PC-3 (cell line): ENCODE measurements around the gene CPN2. TPM values are rescaled to one million over a fixed set of nuclear protein-coding genes. Genes with fewer than 3 reads are reported as not detected.

ENCODE experiments used
- ATAC-seq: fragments of 200-7000 bp; cut with Tn5 transposase; 2 replicates; pipeline ENCODE4 v1.9.1; 2020; ENCODE audit warnings: mild to moderate bottlenecking, moderate library complexity
- BruUV-seq: library from RNA; stranded (reverse); fragments of 400-500 nt; replicated peaks from 2 replicates; lab custom pipeline; 2021; lab: Mats Ljungman, UMichigan
- CTCF ChIA-PET: fragments of 300-600 bp; sonication (Branson Sonifier 250); formaldehyde crosslinking; loops from one replicate; lab custom pipeline; 2022; ENCODE audit warnings: antibody characterized with exemption; lab: Charles Lee
- POLR2A ChIA-PET: fragments of 300-600 bp; sonication (Branson Sonifier 250); formaldehyde crosslinking; loops from one replicate; lab custom pipeline; 2022; ENCODE audit warnings: antibody characterized with exemption; ENCODE audit not compliant: unreplicated experiment; lab: Charles Lee
- DNase-seq: peaks from one replicate; pipeline ENCODE4 v3.0.0-alpha.2; 2015
- H2AFZ ChIP-seq: fragments of 300-600 bp; sonication (generic); 2 replicates; pipeline ENCODE4 v1.6.0; 2016; ENCODE audit warnings: antibody characterized with exemption, low read length
- H3F3A ChIP-seq: fragments of 300-600 bp; sonication (generic); one replicate; pipeline ENCODE4 v1.6.0; 2017; ENCODE audit warnings: antibody characterized with exemption, low read length, control low read depth, mild to moderate bottlenecking; ENCODE audit not compliant: unreplicated experiment
- H3K27ac ChIP-seq: fragments of 300-600 bp; sonication (generic); 2 replicates; pipeline ENCODE4 v1.5.1; 2016; ENCODE audit warnings: mild to moderate bottlenecking, low read length
- H3K27me3 ChIP-seq: fragments of 300-600 bp; sonication (generic); 2 replicates; pipeline ENCODE4 v1.6.1; 2016; ENCODE audit warnings: low read length, mixed read lengths
- H3K36me3 ChIP-seq: fragments of 300-600 bp; sonication (generic); 2 replicates; pipeline ENCODE4 v1.6.1; 2016; ENCODE audit warnings: low read depth, mixed run types, low read length, mixed read lengths
- H3K4me1 ChIP-seq: fragments of 300-600 bp; sonication (generic); 2 replicates; pipeline ENCODE4 v1.5.1; 2016; ENCODE audit warnings: low read length; ENCODE audit not compliant: insufficient read depth
- H3K4me2 ChIP-seq: fragments of 300-600 bp; sonication (generic); 2 replicates; pipeline ENCODE4 v1.6.0; 2016; ENCODE audit warnings: low read length
- H3K4me3 ChIP-seq: fragments of 300-600 bp; sonication (generic); 2 replicates; pipeline ENCODE4 v1.5.1; 2016; ENCODE audit warnings: mild to moderate bottlenecking, low read length, mixed read lengths
- H3K79me2 ChIP-seq: fragments of 300-600 bp; sonication (generic); 2 replicates; pipeline ENCODE4 v1.6.1; 2017; ENCODE audit warnings: low read length, mixed read lengths
- H3K9ac ChIP-seq: fragments of 300-600 bp; sonication (generic); 2 replicates; pipeline ENCODE4 v1.6.0; 2016; ENCODE audit warnings: mild to moderate bottlenecking, low read length
- H3K9me2 ChIP-seq: fragments of 300-600 bp; sonication (generic); replicated peaks from 2 replicates; pipeline ENCODE4 v1.6.1; 2016; ENCODE audit warnings: mixed run types, low read length, mixed read lengths
- H3K9me3 ChIP-seq: fragments of 300-600 bp; sonication (generic); 2 replicates; pipeline ENCODE4 v1.6.1; 2016; ENCODE audit warnings: low read length, mixed read lengths
- H4K20me1 ChIP-seq: fragments of 300-600 bp; sonication (generic); 2 replicates; pipeline ENCODE4 v1.6.1; 2016; ENCODE audit warnings: low read length, mixed read lengths
- EZH2 ChIP-seq: fragments of 300-600 bp; sonication (generic); IDR thresholded peaks from one replicate; pipeline ENCODE4 v1.6.1; 2017; ENCODE audit warnings: antibody characterized with exemption, mild to moderate bottlenecking, low read length; ENCODE audit not compliant: unreplicated experiment
- EZH2phosphoT487 ChIP-seq: fragments of 300-600 bp; sonication (generic); IDR thresholded peaks from 2 replicates; pipeline ENCODE4 v1.6.1; 2018; ENCODE audit warnings: mild to moderate bottlenecking, antibody characterized with exemption, low read length, borderline replicate concordance
- intact Hi-C: fragments of 100-400 bp; cut with micrococcal nuclease; formaldehyde crosslinking; loops from 2 replicates; pipeline ENCODE4 v1.9.0; 2023
- total RNA-seq: library from RNA; depleted of rRNA; stranded (reverse); fragments of >200 nt; gene quantifications from 2 replicates; pipeline ENCODE4 v1.2.3, GENCODE V29; 2014
- TF ChIP-seq, protein P1 (sequence below): fragments of 300-600 bp; sonication (generic); conservative IDR thresholded peaks from 2 replicates; pipeline ENCODE4 v1.5.1; 2017; ENCODE audit warnings: antibody characterized with exemption, low read depth, mild to moderate bottlenecking, low read length

The CPN2 gene
- total RNA-seq, 1 experiment from 2014 or later = 0.07 TPM

DNA sequence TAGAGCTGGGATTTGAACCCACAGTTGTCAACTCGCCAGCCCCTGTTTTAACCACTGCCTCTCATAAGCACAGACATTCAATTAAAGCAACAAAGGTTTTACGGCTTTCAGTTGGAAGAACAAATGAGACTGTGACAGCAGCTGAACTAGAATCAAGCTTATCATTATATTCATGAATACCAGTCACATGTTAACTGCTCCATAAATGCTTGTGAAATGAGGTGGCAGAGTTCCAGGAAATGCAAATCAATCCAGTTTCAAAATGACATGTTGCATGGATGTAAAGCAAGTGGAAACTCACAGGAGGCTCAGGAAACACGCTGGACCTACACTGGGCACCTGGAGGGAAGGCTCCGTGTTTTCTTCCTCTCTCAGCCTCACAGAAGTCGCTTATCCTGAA is 44.1 kb upstream of the CPN2 start:
- intact Hi-C loops = no loop called here
- no peaks in the 10 kb centered on the region for H4K20me1 ChIP-seq
- H3K36me3 ChIP-seq = no peaks in the 10 kb centered on the region
- peaks cover 12% of the 10 kb centered on the region for H3K27me3 ChIP-seq
- no peak for TF ChIP-seq EZH2phosphoT487
- TF ChIP-seq, protein P1, sequence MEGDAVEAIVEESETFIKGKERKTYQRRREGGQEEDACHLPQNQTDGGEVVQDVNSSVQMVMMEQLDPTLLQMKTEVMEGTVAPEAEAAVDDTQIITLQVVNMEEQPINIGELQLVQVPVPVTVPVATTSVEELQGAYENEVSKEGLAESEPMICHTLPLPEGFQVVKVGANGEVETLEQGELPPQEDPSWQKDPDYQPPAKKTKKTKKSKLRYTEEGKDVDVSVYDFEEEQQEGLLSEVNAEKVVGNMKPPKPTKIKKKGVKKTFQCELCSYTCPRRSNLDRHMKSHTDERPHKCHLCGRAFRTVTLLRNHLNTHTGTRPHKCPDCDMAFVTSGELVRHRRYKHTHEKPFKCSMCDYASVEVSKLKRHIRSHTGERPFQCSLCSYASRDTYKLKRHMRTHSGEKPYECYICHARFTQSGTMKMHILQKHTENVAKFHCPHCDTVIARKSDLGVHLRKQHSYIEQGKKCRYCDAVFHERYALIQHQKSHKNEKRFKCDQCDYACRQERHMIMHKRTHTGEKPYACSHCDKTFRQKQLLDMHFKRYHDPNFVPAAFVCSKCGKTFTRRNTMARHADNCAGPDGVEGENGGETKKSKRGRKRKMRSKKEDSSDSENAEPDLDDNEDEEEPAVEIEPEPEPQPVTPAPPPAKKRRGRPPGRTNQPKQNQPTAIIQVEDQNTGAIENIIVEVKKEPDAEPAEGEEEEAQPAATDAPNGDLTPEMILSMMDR = no peak
- no peak for TF ChIP-seq EZH2
- H3K4me2 ChIP-seq = no peak overlapping the region
- H3K9me2 ChIP-seq = no peaks in the 10 kb centered on the region
- no peak overlapping the region for H3K9ac ChIP-seq
- no peak overlapping the region for H3K4me3 ChIP-seq
- no peaks in the 10 kb centered on the region for H3K9me3 ChIP-seq
- no peaks in the 10 kb centered on the region for H3K4me1 ChIP-seq
- H3K79me2 ChIP-seq = no peaks in the 10 kb centered on the region
- no TSS peak for BruUV-seq
- CTCF ChIA-PET = no interaction called here
- no peak overlapping the region for H2AFZ ChIP-seq
- DNase-seq = peak; percentile 14
- POLR2A ChIA-PET = no interaction called here
- no peak overlapping the region for H3K27ac ChIP-seq
- no peak for ATAC-seq
- H3F3A ChIP-seq = no peaks in the 10 kb centered on the region

DNA sequence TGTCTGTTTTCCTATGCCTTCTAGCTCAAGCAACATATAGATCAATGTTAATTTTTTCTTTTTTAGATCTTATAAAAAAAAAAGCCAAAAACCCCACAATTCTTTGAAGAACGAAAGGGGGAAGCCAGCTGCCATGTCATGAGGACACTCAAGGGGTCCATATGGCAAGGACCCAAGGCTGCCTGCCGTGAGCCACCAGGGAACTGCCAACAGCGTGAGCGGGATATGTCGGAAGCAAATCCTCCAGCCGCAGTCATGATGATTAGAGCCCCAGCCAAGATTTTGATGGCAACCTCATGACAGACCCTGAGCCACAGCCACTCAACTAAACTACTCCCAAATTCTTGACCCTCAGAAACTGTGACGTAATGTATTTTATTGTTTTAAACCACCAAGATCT is 41.4 kb upstream of the CPN2 start:
- H3K4me1 ChIP-seq = no peaks in the 10 kb centered on the region
- intact Hi-C loops = no loop called here
- no peak overlapping the region for H3K4me3 ChIP-seq
- TF ChIP-seq EZH2phosphoT487 (no peak), EZH2 (no peak)
- TF ChIP-seq, protein P1 = no peak
- no peak for ATAC-seq
- no peak for DNase-seq
- CTCF ChIA-PET = no interaction called here
- peaks cover 19% of the 10 kb centered on the region for H3K27me3 ChIP-seq
- no peaks in the 10 kb centered on the region for H3K36me3 ChIP-seq
- H4K20me1 ChIP-seq = no peaks in the 10 kb centered on the region
- POLR2A ChIA-PET = no interaction called here
- no peak overlapping the region for H3K4me2 ChIP-seq
- H3K27ac ChIP-seq = no peak overlapping the region
- no peak overlapping the region for H2AFZ ChIP-seq
- H3F3A ChIP-seq = no peaks in the 10 kb centered on the region
- no peak overlapping the region for H3K9ac ChIP-seq
- H3K79me2 ChIP-seq = no peaks in the 10 kb centered on the region
- H3K9me3 ChIP-seq = no peaks in the 10 kb centered on the region
- BruUV-seq = no TSS peak
- H3K9me2 ChIP-seq = no peaks in the 10 kb centered on the region

DNA sequence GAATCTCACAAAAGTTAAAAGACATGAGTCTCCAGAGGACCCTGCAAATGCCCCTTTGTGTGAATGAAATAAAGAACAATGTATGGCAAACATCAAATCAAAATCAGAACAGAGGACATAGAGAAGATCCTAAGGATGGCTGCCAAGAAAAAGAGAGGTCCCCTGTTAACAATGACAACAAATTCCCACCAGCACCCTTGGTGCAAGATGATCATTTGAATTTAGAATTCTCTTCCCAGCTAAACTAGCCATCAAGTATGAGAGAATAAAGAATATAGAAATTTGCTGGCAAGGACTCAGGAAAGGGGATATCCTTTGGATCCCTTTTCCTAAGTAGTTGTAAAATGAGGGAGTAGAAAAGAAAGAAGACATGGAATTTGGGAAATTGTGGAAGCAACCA is 39.7 kb upstream of the CPN2 start:
- intact Hi-C loops = no loop called here
- POLR2A ChIA-PET = no interaction called here
- no peaks in the 10 kb centered on the region for H4K20me1 ChIP-seq

More for the DNA sequence above, 39.7 kb upstream of the CPN2 start:
- BruUV-seq = no TSS peak
- H3F3A ChIP-seq = no peaks in the 10 kb centered on the region
- H3K27ac ChIP-seq = no peak overlapping the region
- H3K36me3 ChIP-seq = no peaks in the 10 kb centered on the region
- CTCF ChIA-PET = no interaction called here
- no peak for TF ChIP-seq EZH2phosphoT487
- TF ChIP-seq, protein P1 = no peak
- TF ChIP-seq EZH2 = no peak
- no peak overlapping the region for H3K4me2 ChIP-seq
- no peaks in the 10 kb centered on the region for H3K9me3 ChIP-seq
- DNase-seq (no peak), ATAC-seq (no peak)
- no peaks in the 10 kb centered on the region for H3K9me2 ChIP-seq
- H3K9ac ChIP-seq = no peak overlapping the region
- no peaks in the 10 kb centered on the region for H3K4me1 ChIP-seq
- H3K79me2 ChIP-seq = no peaks in the 10 kb centered on the region
- no peak overlapping the region for H2AFZ ChIP-seq
- peaks cover 19% of the 10 kb centered on the region for H3K27me3 ChIP-seq
- no peak overlapping the region for H3K4me3 ChIP-seq
